Fibroblast of mammary gland (primary cell): ENCODE results near the gene PCSK6.
"Not testable (repeated sequence)": the region's sequence is repeated elsewhere in the genome, so short reads cannot be mapped to it uniquely, and the experiment has no call there.

Source experiments
- DNase-seq: peaks from one replicate; pipeline ENCODE4 v3.0.0-alpha.2; 2010; ENCODE audit warnings: low read depth
- H3K4me3 ChIP-seq: 2 replicates; pipeline ENCODE4 v1.5.1; 2011; ENCODE audit warnings: low read depth, mild to moderate bottlenecking, low read length, moderate library complexity; ENCODE audit not compliant: control insufficient read depth
- CTCF ChIP-seq: conservative IDR thresholded peaks from 2 replicates; pipeline ENCODE4 v1.5.1; 2011; ENCODE audit warnings: low read depth, low read length, inconsistent platforms; ENCODE audit not compliant: control insufficient read depth, insufficient read depth

PCSK6 gene

GRCh38 chr15:101359365-101359947 is 130.1 kb downstream of the PCSK6 start:
- H3K4me3 ChIP-seq, result no peak overlapping the region
- TF ChIP-seq CTCF, result no peak
- no peak for DNase-seq

GRCh38 chr15:101358895-101359294 is 130.6 kb downstream of the PCSK6 start:
- TF ChIP-seq CTCF, result no peak

GRCh38 chr15:101357885-101358284 is 131.6 kb downstream of the PCSK6 start:
- no peak overlapping the region for H3K4me3 ChIP-seq
- no peak for DNase-seq
- TF ChIP-seq CTCF, result no peak

More at GRCh38 chr15:101358895-101359294, 130.6 kb downstream of the PCSK6 start:
- no peak overlapping the region for H3K4me3 ChIP-seq
- DNase-seq, result no peak

GRCh38 chr15:101357333-101357732 is 132.2 kb downstream of the PCSK6 start:
- TF ChIP-seq CTCF, result no peak
- no peak for DNase-seq
- H3K4me3 ChIP-seq, result no peak overlapping the region

GRCh38 chr15:101356512-101357172 is 132.9 kb downstream of the PCSK6 start:
- not testable (repeated sequence) for DNase-seq, H3K4me3 ChIP-seq

- DNase-seq, result no peak
- TF ChIP-seq CTCF, result no peak
- no peak overlapping the region for H3K4me3 ChIP-seq
Observed at GRCh38 chr15:101355678-101356464, 133.6 kb downstream of the PCSK6 start.
